HL-60 (cell line): Measurements from ENCODE around the gene CABP7.

ENCODE experiments used
- DNase-seq, 2 experiments: peaks; one replicate each; pipeline ENCODE4 v3.0.0-alpha.2; 2010 to 2020; ENCODE audit warnings: low read depth in 1 of 2, low spot score in 1 of 2
- H3K27ac ChIP-seq: fragments of 250-450 bp; sonication (Bioruptor Pico); replicated peaks from 2 replicates; pipeline ENCODE4 v1.5.1; 2020; ENCODE audit warnings: mild to moderate bottlenecking, moderate library complexity
- H3K27me3 ChIP-seq: fragments of 250-450 bp; sonication (Bioruptor Pico); 2 replicates; pipeline ENCODE4 v1.5.1; 2021; ENCODE audit warnings: mild to moderate bottlenecking, moderate library complexity; ENCODE audit not compliant: insufficient read depth, poor library complexity, severe bottlenecking
- H3K4me3 ChIP-seq: replicated peaks from 2 replicates; pipeline ENCODE4 v1.5.1; 2011; ENCODE audit warnings: mild to moderate bottlenecking, control low read depth, low read length; ENCODE audit not compliant: insufficient read depth
- CTCF ChIP-seq: IDR thresholded peaks from one replicate; pipeline ENCODE4 v1.5.1; 2011; ENCODE audit warnings: low read length, control low read depth, inconsistent platforms; ENCODE audit not compliant: insufficient read depth
- GABPA ChIP-seq: IDR thresholded peaks from 2 replicates; pipeline ENCODE4 v1.6.1; 2012; ENCODE audit warnings: low read depth
- POLR2AphosphoS5 ChIP-seq: IDR thresholded peaks from 2 replicates; pipeline ENCODE4 v1.6.1; 2012; ENCODE audit warnings: low read depth
- REST ChIP-seq: IDR thresholded peaks from 2 replicates; pipeline ENCODE4 v1.6.1; 2012; ENCODE audit warnings: low read depth; ENCODE audit not compliant: insufficient replicate concordance
- SPI1 ChIP-seq: IDR thresholded peaks from 2 replicates; pipeline ENCODE4 v1.6.1; 2012; ENCODE audit warnings: low read depth, mild to moderate bottlenecking, borderline replicate concordance

Gene CABP7

GRCh38 chr22:29703569-29704195 lies 16.1 kb upstream of the CABP7 start:
- no peak for DNase-seq
- no peak overlapping the region for H3K27ac ChIP-seq
- no peaks in the 10 kb centered on the region for H3K27me3 ChIP-seq
- no peak overlapping the region for H3K4me3 ChIP-seq
- TF ChIP-seq CTCF, result no peak
- TF ChIP-seq SPI1, result no peak

DNA sequence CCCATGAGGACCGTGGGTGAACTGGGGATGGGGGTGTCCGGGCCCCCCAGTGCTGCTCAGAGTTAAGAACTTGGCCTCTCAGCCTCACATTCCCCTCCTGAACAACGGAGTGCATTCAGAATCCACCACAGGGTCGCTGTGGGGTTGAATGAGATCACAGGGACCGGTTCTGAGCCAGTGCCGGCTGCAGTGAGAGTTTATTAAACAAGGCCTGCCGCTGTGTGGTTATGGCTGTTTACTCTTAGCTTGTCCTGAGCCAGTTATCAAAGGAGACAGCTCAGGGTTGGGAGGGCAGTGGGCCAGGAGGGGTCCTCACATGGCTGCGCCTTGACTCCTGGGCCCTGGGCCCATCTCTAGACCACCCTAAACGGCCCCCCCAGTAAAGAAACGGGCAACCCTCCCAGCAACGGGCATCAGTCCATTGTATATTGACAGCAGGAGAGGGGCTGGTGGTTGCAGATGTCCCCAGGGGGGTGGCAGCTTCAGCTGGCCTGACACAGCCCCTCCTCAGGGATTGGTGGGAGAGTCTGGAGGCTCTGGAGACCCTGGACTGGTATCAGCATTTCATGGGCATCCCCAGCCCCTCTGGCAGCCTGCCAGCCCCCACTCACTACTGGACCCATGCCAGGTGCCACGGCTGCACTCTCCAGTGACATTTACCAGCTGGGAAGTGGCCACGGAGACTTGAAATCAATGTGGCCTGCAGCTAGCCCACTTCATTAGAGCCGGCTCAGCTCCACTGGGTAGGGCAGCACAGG lies 15.1 kb upstream of the CABP7 start:
- no peak for DNase-seq
- Histone ChIP-seq H3K27ac (no peak overlapping the region), H3K4me3 (no peak overlapping the region), H3K27me3 (no peaks in the 10 kb centered on the region)
- no peak for TF ChIP-seq CTCF
- TF ChIP-seq REST, result no peak
- no peak for TF ChIP-seq POLR2AphosphoS5
- no peak for TF ChIP-seq SPI1
- TF ChIP-seq GABPA, result no peak

- H3K27ac ChIP-seq, result no peak overlapping the region
- TF ChIP-seq REST (no peak), CTCF (no peak), POLR2AphosphoS5 (no peak), SPI1 (no peak), GABPA (no peak)
- no peaks in the 10 kb centered on the region for H3K27me3 ChIP-seq
- DNase-seq, result no peak
- H3K4me3 ChIP-seq, result no peak overlapping the region
These were observed 14.2 kb upstream of the CABP7 start for GRCh38 chr22:29705651-29706050.

DNA sequence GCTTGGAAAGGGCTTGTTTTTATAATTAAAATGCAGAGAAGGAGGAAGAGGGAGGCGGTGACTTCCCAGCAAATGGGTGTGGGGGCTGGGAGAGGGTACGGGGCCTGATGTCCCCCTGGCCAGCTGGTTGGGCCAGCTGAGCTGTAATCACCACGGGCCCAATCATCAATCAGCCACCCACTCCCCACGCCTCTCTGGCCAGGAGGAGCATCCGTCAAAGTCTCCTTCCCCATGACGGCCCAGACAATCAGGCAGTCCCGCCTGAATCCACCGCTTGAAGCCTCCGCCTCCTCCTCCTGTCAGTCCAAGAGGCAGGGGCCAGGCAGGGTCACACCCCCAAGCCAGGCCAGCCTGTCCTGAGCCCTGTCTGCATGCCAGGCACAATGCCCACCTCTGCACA lies 13.3 kb upstream of the CABP7 start:
- no peaks in the 10 kb centered on the region for H3K27me3 ChIP-seq
- H3K27ac ChIP-seq, result no peak overlapping the region
- DNase-seq, result no peak
- no peak overlapping the region for H3K4me3 ChIP-seq
- TF ChIP-seq GABPA (no peak), REST (no peak), SPI1 (no peak), CTCF (no peak), POLR2AphosphoS5 (no peak)
